Stimulated activated CD8-positive, alpha-beta memory T cell treated with anti-CD3 and anti-CD28 coated beads, Interleukin-12 subunit alpha, Interleukin-12 subunit beta, amount 100 ng/mL, for 1 hour (primary cell): Measurements from ENCODE around the gene MAP3K4.

Experiments
- DNase-seq: peaks from one replicate; pipeline ENCODE4 v3.0.0-alpha.2; 2020; ENCODE audit warnings: low read depth

The MAP3K4 gene

GRCh38 chr6:161008245-161008644 lies 16.7 kb downstream of the MAP3K4 start:
- no peak for DNase-seq

- no peak for DNase-seq
Measured at GRCh38 chr6:161009991-161010390, 18.4 kb downstream of the MAP3K4 start.

- no peak for DNase-seq
Measured at GRCh38 chr6:161010418-161010817, 18.8 kb downstream of the MAP3K4 start.

GRCh38 chr6:161011492-161012480 lies 20.2 kb downstream of the MAP3K4 start:
- no peak for DNase-seq

- DNase-seq: no peak
Measured at GRCh38 chr6:161013695-161014094, 22.1 kb downstream of the MAP3K4 start.

GRCh38 chr6:161017766-161018564 lies 26.4 kb downstream of the MAP3K4 start:
- DNase-seq: no peak

- DNase-seq: no peak
Measured at GRCh38 chr6:161019324-161019839, 27.8 kb downstream of the MAP3K4 start.

- DNase-seq: no peak
Measured at GRCh38 chr6:161021543-161021942, 30.0 kb downstream of the MAP3K4 start.

GRCh38 chr6:161021998-161022743 lies 30.6 kb downstream of the MAP3K4 start:
- DNase-seq: no peak

- no peak for DNase-seq
Measured at GRCh38 chr6:161023316-161023715, 31.7 kb downstream of the MAP3K4 start.

- no peak for DNase-seq
Measured at GRCh38 chr6:161024364-161024920, 32.9 kb downstream of the MAP3K4 start.

GRCh38 chr6:161027385-161027784 lies 35.8 kb downstream of the MAP3K4 start:
- no peak for DNase-seq

- no peak for DNase-seq
Measured at GRCh38 chr6:161029195-161029809, 37.7 kb downstream of the MAP3K4 start.

GRCh38 chr6:161031721-161032495 lies 40.3 kb downstream of the MAP3K4 start:
- DNase-seq: no peak

- no peak for DNase-seq
Measured at GRCh38 chr6:161033667-161034066, 42.1 kb downstream of the MAP3K4 start.

GRCh38 chr6:161035182-161035980 lies 43.8 kb downstream of the MAP3K4 start:
- no peak for DNase-seq

- DNase-seq: no peak
Measured at GRCh38 chr6:161035981-161036263, 44.4 kb downstream of the MAP3K4 start.

GRCh38 chr6:161037873-161038228 lies 46.3 kb downstream of the MAP3K4 start:
- DNase-seq: no peak

- DNase-seq: no peak
Measured at GRCh38 chr6:161038229-161039031, 46.9 kb downstream of the MAP3K4 start.
